Kasumi-1 (cell line): ENCODE measurements around the gene CDHR3.

Experiments used
- DNase-seq, 2 experiments: peaks; one replicate each; lab custom pipeline; 2025; lab: John Stamatoyannopoulos, UW

Gene CDHR3

DNA sequence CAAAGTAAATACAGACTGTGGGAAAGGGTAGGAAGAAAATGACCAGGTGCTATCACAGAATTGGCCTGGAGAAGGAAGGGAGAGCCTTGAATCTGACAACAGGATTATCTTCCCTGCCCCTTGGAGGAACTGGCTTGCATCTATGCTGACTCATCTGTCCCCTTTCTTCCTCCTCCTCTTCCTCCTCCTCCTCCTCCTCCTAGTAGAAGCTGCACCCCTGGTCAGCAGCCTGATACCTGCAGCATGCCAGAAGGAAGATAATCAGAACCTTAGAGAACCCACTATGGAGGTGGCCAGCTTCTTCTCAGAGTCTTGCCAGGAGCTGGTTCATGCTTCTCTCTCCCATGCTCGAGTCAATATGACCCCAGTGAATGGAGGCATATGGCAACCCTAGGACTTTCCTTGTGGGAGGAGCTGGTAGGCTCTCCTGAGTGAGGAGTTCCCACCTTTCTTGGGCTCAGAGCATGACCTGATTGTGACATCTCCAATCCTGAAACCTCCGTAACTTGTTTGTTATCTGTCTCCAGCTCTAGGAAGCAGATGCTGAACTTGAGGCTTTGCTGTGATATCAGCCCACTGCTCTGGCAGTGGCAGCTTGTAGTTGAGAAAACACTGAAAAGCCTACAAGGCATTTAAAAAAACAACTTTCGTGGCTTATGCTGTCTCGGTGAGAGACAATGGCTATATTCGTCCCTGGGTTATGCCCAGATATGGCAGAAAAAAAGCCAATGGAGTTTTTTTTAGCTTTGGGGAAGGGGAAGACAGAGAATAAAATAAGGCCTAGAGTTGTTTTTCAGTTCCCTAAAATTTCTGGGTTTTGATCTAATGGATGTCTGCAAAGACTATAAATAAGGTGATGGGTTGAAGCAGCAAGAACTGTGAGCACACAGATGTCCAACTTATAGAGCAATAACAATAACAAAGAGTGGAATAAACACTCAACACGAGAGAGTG is 60.6 kb downstream of the CDHR3 start:
- no peak for DNase-seq

DNA sequence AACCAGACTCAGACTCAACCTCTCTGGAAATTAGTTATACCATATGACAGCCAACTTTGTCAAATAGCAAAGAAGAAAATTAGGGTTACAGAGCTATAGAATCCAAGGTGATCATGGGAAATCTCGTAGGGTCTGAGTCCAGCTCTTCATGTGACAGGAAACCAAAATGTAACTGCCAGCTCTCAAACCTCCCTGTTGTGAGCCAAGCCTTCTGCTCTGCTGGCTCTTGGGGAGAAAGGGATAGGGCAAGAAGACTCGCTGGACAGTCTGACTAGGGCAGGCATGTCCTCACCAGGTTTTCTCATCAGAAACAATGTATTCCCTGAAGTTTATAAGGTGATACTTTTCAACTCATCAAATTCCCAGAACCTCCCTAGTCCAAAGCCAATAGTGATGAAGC is 63.0 kb downstream of the CDHR3 start:
- DNase-seq, result no peak

DNA sequence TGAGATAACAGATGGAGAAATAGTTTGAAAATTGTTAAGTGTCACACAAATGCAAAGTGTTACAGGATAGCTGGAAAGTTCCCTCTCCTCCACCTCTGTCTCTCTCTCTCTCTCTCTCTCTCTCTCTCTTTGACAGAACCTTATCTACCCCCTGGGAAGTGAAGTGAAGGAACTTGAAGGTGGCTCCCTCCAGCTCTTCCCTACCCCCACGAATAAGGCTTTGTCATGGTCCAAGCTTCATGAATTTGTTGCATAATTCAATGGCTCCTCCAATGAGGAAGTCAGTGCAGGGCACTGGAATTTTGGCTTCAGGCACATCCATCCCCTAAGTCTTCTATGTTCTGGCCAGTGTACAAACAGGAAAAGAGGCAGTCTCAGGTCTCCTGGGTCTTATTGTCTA is 66.4 kb downstream of the CDHR3 start:
- DNase-seq, result no peak

DNA sequence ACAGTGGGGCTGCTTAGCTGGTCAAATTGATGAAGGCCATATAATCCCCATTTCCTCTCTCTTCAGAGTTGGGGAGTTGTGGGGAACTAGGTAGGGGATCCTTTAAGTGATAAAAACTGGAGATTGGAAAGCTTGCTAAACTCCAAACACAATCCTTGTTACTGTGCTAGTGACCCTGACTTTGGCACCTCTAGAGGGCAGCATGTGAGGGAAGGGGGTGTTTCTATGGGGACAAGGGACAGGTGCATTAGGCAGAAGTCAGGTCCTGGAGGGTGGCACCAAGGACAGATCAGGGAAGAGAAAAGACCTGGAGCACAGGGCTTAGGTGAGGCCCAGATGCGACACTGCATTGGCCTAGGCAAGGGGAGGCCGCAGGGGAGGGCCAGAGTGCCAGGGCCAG is 66.9 kb downstream of the CDHR3 start:
- DNase-seq, result no peak

DNA sequence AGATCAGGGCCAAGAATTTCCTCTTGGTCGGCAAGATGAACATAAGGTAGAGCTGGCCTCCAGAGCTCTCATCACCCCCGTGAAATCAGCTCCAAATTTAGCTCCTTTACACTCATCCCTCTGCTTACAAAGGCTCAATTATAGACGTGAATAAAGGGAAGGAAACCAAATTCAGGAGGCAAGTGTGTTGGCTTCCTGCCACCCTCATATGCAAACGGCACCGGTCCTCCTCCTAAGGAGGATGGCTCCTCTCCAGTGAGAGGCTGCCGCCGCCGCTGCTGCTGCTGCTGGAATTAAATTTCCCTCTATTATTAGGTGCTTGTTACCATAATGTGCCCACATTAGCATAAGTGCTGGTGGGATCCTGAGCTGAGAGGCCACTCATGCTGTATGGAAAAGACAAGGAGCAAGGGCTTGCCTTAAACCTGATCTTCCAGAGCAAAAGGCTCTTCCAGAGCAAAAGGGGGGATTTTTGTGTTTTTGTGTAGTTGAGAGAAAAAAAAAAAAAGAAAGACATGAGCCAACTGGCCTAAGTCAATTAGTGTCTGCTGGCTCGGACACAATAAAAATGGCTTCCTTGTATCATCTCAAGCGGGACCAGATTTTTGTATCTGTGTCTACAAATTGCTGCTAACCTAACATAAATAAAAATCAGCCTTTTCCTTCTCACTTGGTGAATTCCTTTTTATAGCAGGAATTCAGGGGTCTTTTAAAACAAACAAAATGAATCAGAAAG is 68.4 kb downstream of the CDHR3 start:
- DNase-seq, result peak; percentile 79 to 83

DNA sequence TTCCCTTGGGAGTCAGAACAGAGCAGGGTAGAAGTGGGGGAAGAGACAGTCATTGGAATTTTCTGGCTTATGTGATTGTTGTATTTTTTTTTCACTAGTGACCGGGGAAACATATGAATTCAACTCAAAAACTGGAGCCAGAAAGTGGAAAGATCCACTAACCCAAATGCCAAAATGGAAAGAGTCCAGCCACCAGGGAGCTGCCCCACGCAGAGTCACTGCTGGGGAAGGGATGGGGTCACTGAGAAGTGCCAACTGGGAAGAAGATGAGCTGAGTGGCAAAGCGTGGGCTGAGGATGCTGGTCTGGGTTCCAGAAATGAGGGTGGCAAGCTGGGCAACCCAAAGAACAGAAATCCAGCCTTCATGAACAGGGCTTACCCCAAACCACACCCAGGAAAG is 69.2 kb downstream of the CDHR3 start:
- DNase-seq, result no peak

DNA sequence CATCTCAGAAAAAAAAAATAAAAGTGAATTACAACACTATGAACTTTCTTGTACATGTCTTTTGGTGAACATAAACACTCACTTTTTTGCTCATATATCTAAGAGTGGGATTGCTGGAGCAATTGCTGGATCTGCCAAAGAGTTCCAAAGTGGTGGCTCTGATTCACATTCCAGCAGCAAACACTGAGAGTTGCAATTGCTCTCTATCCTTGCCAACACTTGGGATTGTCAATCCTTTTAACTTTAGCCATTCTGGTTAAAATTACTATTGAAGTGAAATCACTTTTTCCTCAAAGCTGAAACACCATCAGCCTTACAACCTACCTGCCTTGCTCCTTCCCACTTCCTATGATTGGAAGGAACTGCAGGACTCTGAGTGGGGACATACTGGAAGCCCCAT is 70.7 kb downstream of the CDHR3 start:
- DNase-seq, result no peak

DNA sequence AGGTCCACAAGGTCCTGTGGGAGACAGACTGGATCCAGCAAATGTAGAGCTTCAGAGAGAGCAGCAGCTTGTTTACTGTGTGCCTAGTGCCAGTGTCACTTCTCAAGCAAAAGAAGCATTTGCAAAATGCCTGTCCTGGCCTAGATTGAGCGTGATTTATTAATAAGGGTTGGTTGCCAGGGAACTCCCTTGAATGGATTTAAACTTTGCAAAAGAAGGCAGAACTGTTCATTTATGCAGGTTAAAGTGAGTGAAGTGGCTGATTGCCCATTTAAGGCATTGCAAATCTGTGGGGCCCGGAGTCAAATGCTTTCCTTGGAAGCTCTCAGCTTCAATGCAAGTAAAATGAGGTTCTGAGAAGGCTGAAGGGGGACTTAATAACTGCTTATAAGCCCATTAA is 71.3 kb downstream of the CDHR3 start:
- no peak for DNase-seq

DNA sequence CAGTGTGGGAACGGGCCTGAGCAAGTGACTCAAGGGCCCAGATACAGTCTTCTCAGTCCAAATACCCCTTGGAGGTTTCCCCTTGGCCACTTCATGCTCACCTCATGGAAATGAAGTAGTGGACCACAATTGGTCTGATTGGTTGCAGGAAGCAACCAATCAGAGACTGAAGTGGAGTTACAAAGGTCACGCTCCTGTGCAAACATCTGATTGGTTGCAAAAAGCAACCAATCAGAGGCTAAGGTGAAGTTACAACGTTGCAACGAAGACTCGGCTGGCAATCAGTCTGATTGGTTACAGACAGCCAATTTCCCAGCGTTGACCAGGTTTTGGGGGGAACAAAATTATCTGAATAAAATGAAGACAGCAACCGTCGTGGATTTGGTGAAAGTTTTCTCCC is 72.5 kb downstream of the CDHR3 start:
- no peak for DNase-seq

DNA sequence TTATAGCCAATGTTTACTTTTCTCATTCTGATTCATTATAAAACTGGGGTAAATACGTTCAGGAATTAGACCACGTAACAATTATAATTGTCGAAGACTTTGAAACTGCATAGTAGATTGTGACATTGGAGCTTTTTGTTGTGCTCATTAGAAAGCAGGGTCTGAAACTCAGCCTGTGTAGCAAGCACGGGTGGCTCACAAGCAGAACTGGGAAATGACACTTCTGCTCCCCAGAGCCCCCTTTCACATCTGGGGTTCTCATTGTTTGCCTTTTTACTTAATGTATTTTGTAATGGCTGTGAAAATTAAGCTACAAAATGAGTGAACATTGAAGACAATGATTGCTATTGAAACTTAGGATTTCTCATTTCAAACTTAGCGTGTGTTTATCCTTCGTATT is 72.9 kb downstream of the CDHR3 start:
- no peak for DNase-seq

DNA sequence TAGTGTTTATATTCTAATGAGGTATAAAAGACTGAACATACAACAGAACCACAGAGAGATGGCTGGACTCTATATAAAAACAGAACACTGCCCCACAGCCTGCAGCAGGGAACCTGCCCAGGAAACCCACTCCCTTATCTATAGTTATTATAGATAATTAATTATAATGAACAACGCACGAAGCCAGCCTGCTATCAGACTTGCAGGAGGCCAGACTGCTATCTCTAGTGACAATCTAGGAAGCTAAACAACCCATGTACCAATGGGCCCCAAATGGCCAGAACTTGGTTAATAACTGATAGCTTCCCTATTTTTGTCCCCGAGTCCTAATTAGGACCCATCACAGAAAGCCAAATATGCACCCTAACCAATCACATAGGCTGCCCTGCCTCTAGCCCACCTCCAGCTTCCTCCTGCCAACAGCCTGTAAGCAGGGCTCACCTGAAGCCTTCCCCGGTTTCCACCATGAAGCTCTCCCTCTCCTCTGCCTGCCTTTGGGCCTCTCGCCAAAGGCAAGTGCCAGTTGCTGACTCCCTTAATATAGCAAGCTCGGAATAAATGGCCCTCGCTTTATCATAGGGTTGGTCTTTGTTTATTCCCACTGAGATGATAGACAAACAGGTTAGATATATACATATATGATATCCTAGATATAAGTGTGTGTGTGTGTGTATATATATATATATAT is 74.6 kb downstream of the CDHR3 start:
- DNase-seq, result no peak

DNA sequence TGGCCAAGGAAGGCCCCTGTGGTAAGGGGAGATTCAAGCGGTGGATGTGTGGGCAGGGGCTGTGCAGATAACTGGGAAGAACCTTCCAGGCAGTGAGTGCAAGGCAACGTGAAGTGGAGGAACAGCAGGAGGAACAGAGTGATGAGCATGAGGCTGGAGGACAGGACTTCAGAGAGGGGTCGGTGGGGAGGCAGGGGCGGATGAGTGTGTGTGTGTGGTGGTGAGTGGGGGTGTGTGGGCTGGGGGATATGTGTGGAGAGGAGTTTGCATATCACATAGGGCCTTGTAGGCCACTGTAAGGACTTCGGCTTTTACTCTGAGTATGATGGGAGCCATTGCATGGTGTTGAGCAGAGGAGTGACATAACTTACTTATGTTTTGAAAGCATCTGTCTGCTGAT is 75.2 kb downstream of the CDHR3 start:
- no peak for DNase-seq

DNA sequence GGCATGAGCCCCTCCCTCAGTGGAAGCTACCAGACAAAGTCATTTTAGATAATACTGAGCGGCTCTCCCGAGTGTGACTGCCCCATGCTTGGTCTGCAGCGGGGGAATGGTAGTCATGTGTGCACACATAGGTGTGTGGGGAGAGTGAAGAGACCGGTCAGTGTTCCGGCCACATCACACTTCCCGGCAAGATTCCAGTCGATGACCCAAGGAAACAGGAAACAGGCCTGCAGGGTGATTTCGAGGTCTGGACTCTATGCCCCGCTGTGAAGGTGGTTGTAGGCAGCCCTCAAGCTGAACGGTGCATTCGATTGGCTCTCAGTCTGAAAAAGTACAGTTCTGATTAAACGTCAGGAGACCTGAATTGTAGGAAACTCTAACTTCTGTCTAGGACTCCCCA is 75.9 kb downstream of the CDHR3 start:
- DNase-seq, result no peak

DNA sequence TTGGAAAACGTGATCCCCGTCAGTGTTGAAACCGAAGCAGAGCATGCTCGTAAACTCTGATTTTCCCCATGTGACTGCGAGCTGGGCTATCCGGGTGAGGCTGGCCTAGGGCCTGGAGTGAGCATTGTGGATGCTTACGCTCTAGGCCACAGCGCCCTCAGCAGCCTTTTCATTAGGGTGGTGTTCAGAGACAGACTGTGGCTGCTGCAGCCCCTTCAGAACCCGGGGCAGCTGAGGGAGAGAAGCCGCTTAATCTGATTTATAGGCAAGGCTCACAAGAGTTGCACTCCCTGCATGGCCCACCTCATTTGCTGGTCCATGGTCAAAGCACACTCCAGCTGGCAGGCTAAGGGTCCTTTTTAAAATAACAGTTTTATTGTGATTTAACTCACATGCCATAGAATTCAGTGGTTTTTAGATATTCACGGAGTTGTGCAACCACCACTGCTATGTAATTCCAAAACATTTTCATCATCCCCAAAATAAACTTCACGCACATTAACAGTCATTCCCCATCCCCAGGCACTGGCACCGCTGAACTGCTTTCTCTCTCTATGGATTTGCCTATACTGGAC is 76.5 kb downstream of the CDHR3 start:
- no peak for DNase-seq

DNA sequence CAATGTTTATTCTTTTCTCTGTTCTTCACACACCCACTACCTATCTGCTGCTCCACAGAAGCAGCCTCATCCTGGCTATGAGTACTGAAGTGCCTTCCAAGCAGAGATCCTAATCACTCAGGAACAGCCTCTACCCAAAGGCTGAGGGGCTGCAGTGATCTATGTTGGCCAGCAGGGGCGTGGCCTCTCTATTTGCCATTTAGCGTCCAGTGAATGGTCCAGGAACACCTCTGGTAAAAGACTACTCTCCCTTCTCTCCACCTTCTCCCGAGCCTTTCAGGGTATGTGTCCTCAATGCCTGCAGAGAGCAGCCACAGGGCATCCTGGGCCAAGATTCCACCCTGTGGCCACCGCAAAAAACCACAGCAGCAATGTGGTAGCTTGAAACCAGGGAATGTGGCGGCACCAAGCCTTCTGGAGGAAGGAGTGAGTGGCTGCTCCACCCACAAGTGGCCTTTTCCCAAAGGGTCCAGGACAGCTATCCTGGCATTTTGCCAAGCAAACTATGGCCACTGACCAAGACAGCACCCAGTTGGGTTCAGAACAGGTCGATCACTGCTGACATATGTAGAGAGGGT is 78.2 kb downstream of the CDHR3 start:
- DNase-seq, result peak; percentile 31 to 61

DNA sequence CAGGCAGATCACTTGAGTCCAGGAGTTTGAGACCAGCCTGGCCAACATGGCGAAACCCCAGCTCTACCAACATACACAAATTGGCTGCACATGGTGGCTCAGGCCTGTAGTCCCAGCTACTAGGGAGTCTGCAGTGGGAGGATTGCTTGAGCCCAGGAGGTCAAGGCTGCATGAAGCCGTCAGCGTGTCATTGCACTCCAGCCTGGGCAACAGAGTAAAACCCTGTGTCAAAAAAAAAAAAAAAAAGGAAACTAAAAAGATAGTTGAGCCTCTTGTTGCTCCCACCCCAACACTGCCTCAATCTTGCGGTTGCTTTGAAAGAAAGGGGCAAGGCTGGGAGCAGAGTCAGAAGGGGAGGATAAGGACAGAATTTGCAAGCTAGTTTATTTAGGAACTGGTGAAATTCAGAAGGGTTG is 79.1 kb downstream of the CDHR3 start:
- DNase-seq, result no peak

DNA sequence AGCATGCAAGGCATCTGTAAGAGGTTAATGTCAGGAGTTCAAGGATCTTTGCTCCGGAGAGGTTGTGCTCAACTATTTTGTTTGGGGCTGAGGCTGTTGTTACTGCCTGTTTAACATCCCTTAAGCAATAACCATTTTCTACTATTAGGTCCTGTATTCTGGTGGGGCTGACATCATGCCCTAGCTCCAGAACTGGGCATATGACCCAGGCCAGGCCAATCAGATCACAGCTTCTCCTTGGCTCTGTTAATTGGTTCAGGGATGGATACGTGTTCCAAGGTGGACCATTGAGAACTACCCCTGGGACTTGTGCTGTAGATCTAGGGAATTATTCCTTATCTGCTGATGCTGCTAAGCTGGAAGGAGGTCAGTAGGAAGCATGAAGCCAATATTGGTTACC is 82.1 kb downstream of the CDHR3 start:
- DNase-seq, result no peak

DNA sequence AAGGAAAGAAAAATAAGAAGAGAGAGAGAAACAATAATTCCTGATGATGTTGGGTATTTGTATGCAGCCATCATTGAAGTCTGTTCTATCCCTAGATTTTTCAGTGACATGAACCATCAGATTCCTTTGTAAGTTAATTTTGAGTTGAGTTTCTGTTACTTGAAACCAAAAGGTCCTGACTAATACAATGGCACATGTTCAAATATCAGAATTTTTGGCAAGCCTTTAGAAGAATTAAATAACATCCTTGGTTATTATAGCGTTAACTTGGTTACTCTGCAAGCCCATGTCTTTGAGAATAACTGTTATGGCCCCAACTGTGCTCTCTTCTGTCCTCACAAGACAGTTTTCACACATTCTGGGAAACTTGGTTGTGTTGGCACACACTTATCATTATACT is 82.5 kb downstream of the CDHR3 start:
- DNase-seq, result no peak

DNA sequence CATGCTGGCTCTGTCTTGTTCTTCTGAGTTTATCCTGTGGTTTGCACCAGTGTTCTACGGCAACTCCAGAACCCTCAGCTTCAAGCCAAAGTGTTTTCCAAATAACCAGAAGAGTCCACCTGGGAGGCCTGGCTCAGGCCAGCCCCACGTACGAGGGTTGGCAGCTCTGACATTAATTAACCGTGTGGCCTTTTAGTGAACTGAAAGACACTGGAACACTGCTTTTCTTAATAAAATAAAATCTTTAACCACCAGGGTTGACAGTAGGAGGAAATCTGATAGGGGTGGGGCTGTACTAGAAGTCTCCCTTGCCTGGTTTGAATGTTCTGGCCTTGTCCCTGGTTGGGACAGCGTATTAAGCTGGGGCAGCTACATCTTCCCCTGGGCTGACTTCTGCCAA is 84.1 kb downstream of the CDHR3 start:
- DNase-seq, result no peak

DNA sequence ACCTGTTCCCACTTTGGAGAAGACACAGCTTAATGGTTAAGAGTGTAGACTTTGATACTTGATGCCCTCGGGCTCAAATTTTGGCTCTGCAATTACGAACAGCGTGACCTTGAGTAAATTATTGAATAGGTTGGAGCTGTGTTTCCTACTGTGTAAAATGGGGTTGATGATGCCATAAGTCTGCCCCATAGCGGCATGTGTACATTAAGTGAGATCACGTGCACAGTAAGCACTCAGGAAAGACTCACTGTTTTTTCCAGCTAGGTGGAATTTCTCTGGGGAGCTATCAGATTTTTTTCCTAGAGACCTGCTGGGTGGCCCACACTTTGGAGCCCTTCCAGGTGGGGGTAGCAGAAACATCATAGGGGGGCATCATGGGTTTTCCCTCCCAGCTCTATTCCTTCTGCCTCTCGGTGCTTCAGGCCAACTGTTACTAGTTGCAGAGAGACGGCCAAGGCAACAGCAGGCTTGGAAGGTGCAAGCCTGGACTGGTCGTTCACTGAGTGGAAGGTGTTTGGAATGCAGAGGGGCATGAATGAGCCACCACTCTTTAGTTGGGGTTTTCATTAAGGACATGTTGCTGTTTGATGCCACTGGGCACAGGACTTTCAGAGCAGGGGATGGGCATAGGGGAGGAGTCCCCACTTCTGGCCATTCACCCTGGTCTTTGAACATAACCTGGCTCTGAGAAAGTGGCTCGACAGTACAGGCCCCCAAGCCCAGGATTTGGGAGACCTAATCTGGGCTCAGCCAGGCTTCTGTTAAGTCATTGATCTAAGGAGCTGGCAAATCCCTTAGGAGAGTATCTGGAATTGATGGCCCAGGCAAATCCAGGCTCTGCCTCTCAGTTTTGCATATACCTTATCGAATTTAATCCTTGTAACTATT is 85.0 kb downstream of the CDHR3 start:
- DNase-seq, result no peak

DNA sequence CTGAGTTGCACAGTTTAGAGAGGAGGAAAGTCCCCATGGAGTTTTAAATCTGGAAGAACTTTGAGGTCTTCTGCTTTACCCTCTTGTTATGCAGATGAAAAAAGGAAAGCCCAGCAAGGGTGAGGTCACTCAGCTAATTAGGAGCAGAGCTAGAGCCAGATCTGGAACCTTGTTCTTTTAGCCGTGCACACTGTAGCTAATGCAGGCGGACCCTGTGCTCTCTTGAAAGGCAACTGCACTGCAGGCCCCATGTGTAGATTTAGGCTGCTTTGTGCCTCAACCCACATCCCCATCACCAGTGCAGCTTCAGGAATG is 85.6 kb downstream of the CDHR3 start:
- no peak for DNase-seq
